ENCODE results near the gene LRIG1.

DNA sequence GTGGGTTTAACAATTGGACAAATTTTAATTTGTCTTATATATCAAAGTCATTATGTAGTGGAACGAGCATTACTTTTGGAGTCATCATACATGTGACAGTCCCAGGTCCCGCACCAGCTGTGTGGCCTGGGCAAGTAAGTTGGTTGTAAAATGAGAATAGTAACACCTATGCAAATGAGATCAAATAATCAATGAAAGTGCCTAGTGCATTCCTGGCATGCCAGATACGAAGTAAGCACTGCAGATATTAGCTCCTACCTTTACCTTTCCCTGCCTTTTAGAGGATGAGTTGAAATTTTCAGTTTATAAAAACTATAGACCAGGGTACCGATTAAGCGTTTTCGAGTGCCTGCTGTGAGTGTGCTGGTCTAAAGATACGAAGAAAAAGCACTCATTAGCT is 134.1 kb downstream of the LRIG1 start:
- TF ChIP-seq EZH2 (IDR thresholded peaks at IDR 0.05) = no peak
- TF ChIP-seq, protein P1, sequence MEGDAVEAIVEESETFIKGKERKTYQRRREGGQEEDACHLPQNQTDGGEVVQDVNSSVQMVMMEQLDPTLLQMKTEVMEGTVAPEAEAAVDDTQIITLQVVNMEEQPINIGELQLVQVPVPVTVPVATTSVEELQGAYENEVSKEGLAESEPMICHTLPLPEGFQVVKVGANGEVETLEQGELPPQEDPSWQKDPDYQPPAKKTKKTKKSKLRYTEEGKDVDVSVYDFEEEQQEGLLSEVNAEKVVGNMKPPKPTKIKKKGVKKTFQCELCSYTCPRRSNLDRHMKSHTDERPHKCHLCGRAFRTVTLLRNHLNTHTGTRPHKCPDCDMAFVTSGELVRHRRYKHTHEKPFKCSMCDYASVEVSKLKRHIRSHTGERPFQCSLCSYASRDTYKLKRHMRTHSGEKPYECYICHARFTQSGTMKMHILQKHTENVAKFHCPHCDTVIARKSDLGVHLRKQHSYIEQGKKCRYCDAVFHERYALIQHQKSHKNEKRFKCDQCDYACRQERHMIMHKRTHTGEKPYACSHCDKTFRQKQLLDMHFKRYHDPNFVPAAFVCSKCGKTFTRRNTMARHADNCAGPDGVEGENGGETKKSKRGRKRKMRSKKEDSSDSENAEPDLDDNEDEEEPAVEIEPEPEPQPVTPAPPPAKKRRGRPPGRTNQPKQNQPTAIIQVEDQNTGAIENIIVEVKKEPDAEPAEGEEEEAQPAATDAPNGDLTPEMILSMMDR (IDR thresholded peaks at IDR 0.05) = no peak

All from neural progenitor cell (in vitro differentiated cells).